HEK293 (cell line): Measurements from ENCODE around the gene GMPPB.

Source experiments
- CTCF ChIP-seq: fragments of 450-650 bp; formaldehyde crosslinking; IDR thresholded peaks from 2 replicates; pipeline ENCODE4 v1.5.1; 2016; ENCODE audit warnings: missing biosample characterization, missing genetic modification characterization
- KLF10 ChIP-seq: fragments of 450-650 bp; IDR thresholded peaks from 2 replicates; pipeline ENCODE4 v1.5.1; 2018; ENCODE audit warnings: missing biosample characterization, mild to moderate bottlenecking, missing genetic modification characterization
- REST ChIP-seq: fragments of 450-650 bp; formaldehyde crosslinking; IDR thresholded peaks from 2 replicates; pipeline ENCODE4 v1.5.1; 2016; ENCODE audit warnings: missing biosample characterization, missing genetic modification characterization
- YY1 ChIP-seq: fragments of 450-650 bp; formaldehyde crosslinking; IDR thresholded peaks from 2 replicates; pipeline ENCODE4 v1.5.1; 2018; ENCODE audit warnings: missing biosample characterization, missing genetic modification characterization
- ZBTB17 ChIP-seq: fragments of 450-650 bp; formaldehyde crosslinking; IDR thresholded peaks from 2 replicates; pipeline ENCODE4 v1.5.1; 2016; ENCODE audit warnings: missing biosample characterization, missing genetic modification characterization
- ZBTB8A ChIP-seq: fragments of 450-650 bp; formaldehyde crosslinking; IDR thresholded peaks from 2 replicates; pipeline ENCODE4 v1.5.1; 2016; ENCODE audit warnings: missing biosample characterization, missing genetic modification characterization
- ZNF274 ChIP-seq, 2 experiments: fragments of 200-500 bp in 1 of 2; fragments of 450-650 bp in 1 of 2; sonication (Bioruptor generic) in 1 of 2; formaldehyde crosslinking in 1 of 2; IDR thresholded peaks; 2 replicates each; pipeline versions ENCODE4 v1.5.1 to v1.6.1; 2014 to 2016; ENCODE audit warnings: borderline replicate concordance in 1 of 2, inconsistent platforms in 1 of 2, low read length in 1 of 2, missing biosample characterization in 1 of 2, missing genetic modification characterization in 1 of 2
- ZNF621 ChIP-seq: fragments of 450-650 bp; formaldehyde crosslinking; IDR thresholded peaks from 2 replicates; pipeline ENCODE4 v1.5.1; 2017; ENCODE audit warnings: missing biosample characterization, missing genetic modification characterization
- ZNF664 ChIP-seq: fragments of 450-650 bp; formaldehyde crosslinking; IDR thresholded peaks from 2 replicates; pipeline ENCODE4 v1.5.1; 2016; ENCODE audit warnings: missing biosample characterization, missing genetic modification characterization

GRCh38 chr3:49733551-49733950 lies 9.8 kb upstream of the GMPPB start:
- TF ChIP-seq ZNF664 (tag by site-specific recombination) (no peak), CTCF (tag by site-specific recombination) (no peak), REST (tag by site-specific recombination) (no peak), ZNF274 (IDR thresholded peaks at IDR 0.05; ENCODE audit: low read length) (no peak), ZNF274 (tag by site-specific recombination; IDR thresholded peaks at IDR 0.05; ENCODE audit: borderline replicate concordance) (no peak), ZBTB8A (tag by site-specific recombination) (no peak), YY1 (no peak), ZBTB17 (tag by site-specific recombination) (no peak), KLF10 (tag by site-specific recombination) (no peak), ZNF621 (tag by site-specific recombination) (no peak)
